GM18526 (cell line): ENCODE measurements around the gene PRIMA1.

Experiments used
- POLR2A ChIP-seq: IDR thresholded peaks from 3 replicates; pipeline ENCODE4 v1.6.1; 2011; ENCODE audit not compliant: insufficient read length; ENCODE audit errors: extremely low read depth

Gene PRIMA1

GRCh38 chr14:93778453-93778852, 9.8 kb downstream of the PRIMA1 start:
- no peak for TF ChIP-seq POLR2A

DNA sequence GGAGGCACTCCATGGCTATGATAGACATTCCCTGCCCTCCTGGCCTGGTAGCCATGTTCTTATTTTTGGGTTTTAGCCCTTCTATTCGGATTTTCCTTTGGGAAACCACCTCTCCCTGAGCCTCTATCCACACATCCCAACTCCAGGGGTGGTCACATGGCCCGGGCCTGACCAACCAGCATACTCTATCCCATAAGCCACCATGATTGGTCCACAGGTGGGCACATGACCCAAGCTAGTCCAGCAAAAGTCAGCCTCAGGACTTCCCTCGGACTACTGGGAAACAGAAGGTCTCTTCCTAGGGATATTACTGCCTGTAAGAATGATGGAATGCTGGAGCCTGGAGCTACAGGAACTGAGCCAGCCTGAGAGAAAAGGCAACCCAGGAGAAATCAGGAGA, 12.5 kb downstream of the PRIMA1 start:
- no peak for TF ChIP-seq POLR2A

DNA sequence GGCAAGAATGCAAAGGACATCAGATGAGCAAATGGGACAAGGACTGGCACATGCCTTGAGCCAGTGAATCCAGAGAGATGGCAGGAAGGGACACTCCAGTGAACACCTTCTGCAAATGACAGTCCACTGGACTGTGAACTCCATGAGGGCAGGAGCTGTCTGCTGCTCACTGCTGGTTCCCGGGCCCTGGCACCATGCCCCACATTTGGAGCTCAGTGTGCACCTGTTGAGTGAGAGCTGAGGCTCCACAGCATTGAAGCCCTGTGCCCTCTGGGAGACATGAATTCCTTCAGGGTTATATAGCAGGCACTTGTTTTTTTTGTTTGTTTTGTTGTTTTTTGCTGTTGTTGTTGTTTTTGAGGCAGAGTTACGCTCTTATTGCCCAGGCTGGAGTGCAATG, 13.1 kb downstream of the PRIMA1 start:
- TF ChIP-seq POLR2A, result no peak

DNA sequence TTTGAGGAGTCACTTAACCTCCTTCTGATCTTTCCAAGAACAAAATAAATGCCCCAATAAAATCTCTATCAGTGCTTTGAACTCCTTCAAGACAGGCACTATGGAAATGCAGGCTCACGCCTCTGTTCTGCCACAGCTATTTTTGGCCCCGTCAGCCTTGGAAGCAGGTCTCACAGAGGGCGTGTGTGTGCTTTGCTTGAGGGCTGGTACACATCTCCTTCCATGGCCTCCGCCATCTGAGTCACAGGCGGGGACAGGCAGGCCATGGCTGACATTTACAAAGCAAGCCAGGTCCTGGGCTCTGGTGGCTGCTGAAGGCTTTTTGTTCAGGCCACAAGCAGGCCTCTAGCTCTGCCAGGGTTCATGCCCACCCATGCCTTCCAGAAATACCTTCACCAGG, 16.0 kb downstream of the PRIMA1 start:
- no peak for TF ChIP-seq POLR2A

GRCh38 chr14:93765970-93766369, 22.3 kb downstream of the PRIMA1 start:
- TF ChIP-seq POLR2A, result no peak

DNA sequence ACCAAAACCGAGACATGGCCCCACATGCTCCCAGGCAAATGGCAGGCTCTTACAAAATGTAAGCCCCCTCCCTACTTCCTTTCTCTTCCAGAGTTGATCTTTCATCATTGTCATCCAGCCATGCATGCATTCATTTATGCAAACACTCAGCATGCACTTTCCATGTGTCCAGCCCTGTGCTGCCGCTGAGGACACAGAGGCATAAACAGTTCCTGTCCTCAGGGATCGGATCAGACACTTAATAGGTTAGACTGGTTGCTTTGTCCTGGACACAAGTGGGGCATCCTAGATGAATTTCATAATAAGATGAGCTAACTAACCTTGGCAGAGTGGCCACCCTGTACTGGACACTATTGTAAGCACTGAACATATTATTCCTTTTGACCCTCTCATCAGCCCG, 23.1 kb downstream of the PRIMA1 start:
- no peak for TF ChIP-seq POLR2A

GRCh38 chr14:93764211-93764659, 24.1 kb downstream of the PRIMA1 start:
- TF ChIP-seq POLR2A, result no peak

DNA sequence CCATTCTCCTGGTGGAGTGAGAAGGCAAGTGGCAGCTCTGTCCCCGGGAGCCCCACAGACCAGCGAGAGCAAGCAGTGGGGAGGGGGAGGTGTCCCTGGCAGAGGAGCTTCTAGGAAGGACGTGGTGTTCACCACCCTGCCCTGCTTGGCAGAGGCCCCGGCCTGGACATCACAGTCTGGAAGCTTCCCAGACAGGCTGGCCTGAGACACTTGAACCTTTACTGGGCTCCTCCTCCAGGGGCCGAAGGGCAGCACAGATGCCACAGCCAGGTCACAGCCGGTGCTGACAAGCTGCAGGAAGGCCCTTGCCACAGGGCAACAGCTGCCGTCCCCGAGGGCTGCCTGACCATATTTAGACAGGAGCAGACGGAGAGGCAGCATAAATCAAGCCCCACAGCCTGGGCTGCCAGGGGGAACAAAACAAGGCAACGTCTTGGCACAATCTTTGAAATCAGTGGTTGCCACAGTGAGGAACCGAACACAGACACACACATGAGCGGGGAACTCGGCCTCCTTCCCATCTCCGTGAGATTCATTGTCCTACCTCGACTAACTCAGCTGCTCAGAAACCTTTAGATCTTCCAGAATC, 28.5 kb downstream of the PRIMA1 start:
- TF ChIP-seq POLR2A, result no peak

DNA sequence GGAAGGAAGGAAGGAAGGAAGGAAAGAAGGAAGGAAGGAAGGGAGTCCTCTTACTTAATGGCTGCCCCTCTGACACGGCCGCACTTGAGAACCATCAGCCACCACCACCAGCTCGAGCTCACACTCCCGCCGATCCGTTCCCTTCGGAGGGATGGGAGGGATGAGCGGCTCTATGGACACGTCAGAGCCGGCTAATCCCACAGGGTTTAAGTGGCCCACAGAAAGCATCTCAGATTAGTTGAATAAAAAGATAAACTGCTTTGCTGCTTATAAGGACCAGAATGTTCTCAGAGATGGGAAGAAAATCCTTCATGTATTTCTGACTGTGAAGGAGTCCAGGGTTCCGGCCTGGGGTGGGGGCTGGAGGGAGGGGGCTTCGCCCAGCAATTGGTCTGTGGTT, 31.1 kb downstream of the PRIMA1 start:
- no peak for TF ChIP-seq POLR2A

DNA sequence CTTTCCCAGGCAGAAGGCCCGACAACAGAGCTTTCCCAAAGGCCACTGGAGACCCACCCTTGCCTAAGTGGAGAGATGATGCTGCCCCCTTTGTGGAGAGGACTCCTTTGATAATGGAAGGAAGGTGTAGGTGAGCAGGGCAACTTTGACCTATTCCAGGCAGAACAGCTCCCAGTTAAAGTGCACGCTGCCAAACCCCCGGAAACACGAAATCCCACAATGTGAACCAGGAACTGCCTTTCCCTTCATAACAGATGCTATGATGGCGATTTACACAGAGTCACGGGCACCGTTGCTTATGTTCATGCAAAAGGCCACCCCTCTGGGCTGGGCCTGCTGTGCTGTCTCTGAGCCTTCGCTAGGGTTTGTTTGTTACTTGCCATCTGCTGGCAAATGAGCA, 34.6 kb downstream of the PRIMA1 start:
- TF ChIP-seq POLR2A, result no peak

DNA sequence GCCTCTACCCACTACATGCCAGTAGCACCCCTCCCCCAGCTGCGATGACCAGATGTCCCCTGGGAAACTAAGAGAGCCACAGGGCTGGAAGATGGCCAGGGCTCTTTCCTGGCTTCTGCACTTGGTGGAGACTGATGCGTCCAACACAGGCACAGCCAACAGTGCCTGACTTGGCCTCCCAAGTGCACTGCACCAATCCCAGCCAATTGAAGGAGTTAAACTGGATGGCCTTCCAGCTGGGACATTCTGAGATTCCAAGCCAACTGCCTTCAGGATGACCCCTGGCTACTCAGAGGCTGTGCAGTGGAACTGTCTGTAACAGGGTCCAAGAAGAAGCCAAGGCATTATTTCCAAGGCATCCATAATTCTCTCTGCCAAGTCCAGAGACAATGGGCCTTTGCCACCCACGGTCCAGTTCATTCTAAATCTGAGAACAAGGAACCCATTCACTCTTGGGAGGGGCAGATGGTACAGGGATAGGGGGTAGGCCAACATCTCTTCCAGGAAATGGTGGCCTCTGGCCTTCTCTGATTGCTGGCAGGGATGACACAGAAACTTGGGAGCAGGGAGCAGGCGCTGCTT, 35.2 kb downstream of the PRIMA1 start:
- TF ChIP-seq POLR2A, result no peak

GRCh38 chr14:93751946-93752655, 36.2 kb downstream of the PRIMA1 start:
- no peak for TF ChIP-seq POLR2A

GRCh38 chr14:93749076-93749420, 39.2 kb downstream of the PRIMA1 start:
- TF ChIP-seq POLR2A, result no peak

DNA sequence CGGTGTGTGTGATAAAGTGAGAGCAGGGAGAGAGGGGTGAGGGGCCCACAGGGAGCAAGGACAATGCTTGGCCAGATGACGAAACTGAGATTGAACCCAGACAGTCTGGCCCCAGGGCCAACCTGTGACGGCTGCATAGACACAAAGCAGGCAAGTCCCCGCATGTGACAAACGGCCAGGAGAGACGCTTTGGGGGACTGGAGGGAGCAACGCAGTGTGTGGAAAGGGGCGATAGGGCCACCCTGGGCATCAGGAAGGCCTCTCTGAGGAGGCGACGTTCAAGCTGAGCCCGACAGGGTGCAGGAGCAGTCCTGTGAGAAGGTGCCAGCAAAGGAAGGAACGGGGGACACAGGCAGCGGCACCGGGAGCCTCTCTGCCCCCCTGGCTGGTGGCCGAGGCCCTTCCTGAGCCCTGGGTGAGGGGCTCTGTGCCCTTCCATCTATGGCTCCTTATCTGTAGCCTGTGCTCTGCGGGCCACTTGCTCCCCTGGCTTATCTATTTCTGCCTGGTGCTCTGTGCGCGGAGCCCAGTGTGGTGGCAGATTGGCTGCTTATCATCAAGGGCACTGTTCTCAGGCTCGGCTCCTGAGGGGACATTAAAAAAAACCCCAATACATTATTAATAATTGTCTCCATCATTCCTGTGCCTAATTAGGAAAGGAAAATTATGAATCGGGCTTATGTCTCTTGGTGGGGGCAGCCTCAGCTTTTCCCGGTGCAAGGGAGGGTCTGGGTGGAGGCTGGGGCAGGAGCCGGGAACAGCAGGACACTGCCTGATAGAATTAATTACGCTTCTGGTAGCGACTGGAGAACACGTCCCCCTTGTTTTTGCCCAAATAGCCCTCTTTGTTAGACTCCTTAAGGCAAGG, 39.8 kb downstream of the PRIMA1 start:
- TF ChIP-seq POLR2A, result no peak

- TF ChIP-seq POLR2A, result no peak
Observed at GRCh38 chr14:93747560-93747959, 40.7 kb downstream of the PRIMA1 start.

DNA sequence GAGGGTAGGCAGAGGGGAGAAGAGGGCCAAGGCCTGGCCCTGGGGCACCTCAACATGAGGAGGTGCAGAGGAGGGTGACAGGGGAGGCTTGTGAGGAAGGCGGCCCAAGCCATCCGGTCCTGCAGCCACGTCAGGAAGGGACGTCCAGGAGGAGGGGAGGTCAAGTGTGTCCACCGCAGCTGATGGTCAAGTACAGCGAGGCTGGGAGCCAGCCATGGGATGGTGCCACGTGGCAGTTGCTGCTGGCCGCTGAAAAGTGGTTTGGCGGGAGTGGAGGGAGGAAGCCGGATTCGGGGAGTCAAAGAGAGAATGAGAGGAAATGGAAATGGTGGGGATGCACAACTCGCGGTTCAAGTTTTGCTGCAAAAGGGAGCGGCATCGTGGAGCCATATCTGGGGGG, 41.2 kb downstream of the PRIMA1 start:
- no peak for TF ChIP-seq POLR2A

DNA sequence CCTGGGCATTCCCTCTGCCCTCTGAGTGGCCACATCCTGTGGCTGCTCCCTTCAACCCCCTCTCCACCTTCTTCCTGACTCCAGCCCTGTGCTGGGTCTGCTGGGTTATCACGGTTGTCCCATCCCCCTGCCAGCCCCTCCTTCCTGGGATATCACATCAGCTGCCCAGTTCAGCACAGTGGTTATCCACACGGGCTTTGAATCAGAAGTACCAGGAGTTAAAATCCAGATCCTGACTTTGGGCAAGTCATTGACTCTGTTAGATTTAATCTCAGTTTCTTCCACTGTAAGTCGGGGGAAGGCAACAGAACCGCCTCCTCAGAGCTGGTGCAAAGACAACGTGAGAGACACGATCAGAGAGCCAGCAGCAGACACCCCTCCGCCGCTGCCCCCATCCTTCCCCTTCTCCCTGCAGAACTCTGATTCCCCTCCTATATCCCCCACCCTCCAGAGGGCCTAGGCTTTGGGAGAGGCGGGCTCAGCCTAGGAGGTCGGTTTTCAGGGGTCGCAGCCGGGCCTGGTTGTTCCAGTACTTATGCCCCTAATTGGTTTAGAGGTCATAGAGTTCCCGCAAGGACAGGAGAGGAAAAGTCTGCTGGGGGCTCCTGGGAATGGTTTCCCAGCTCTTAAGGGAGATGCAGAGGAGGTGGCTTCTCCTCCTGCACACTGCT, 42.5 kb downstream of the PRIMA1 start:
- TF ChIP-seq POLR2A, result no peak
